Heart right ventricle (tissue), 16 donors: ENCODE measurements around the gene SLC6A7. TPM values are rescaled to one million over a fixed set of nuclear protein-coding genes. Genes with fewer than 3 reads are reported as not detected.
"Not testable (repeated sequence)": the region's sequence is repeated elsewhere in the genome, so short reads cannot be mapped to it uniquely, and the experiment has no call there.

Experiments used
- ATAC-seq, 8 donors: fragments of 200-7000 bp; cut with Tn5 transposase; one replicate each; pipeline ENCODE4 v1.9.1; 2020; ENCODE audit warnings: mild to moderate bottlenecking in 8 of 8, moderate library complexity in 8 of 8, moderate number of reproducible peaks in 1 of 8
- DNase-seq, 2 donors: peaks; one replicate each; pipeline ENCODE4 v3.0.0-alpha.2; 2020
- H3K27ac ChIP-seq, 10 donors: fragments of 200-600 bp; sonication (generic) in 2 of 10; one replicate each; pipeline versions ENCODE4 v1.5.0 to v1.8.0; 2020 to 2022; ENCODE audit warnings: mild to moderate bottlenecking in 3 of 10
- H3K27me3 ChIP-seq, 7 donors: fragments of 200-600 bp; one replicate each; pipeline ENCODE4 v1.8.0; 2021 to 2022; ENCODE audit warnings: mild to moderate bottlenecking in 2 of 7
- H3K36me3 ChIP-seq, 9 donors: fragments of 200-600 bp; sonication (generic) in 1 of 9; one replicate each; pipeline versions ENCODE4 v1.5.0 to v1.8.0; 2020 to 2022; ENCODE audit warnings: mild to moderate bottlenecking in 2 of 9
- H3K4me1 ChIP-seq, 9 donors: fragments of 200-600 bp; sonication (generic) in 1 of 9; one replicate each; pipeline versions ENCODE4 v1.5.0 to v1.8.0; 2020 to 2022; ENCODE audit warnings: mild to moderate bottlenecking in 4 of 9
- H3K4me3 ChIP-seq, 10 donors: fragments of 200-600 bp; sonication (generic) in 2 of 10; one replicate each; pipeline versions ENCODE4 v1.5.0 to v1.8.0; 2020 to 2022; ENCODE audit warnings: mild to moderate bottlenecking in 7 of 10, moderate library complexity in 2 of 10
- H3K9me3 ChIP-seq, 11 donors: fragments of 200-600 bp in 10 of 11; sonication (generic) in 2 of 11; one replicate each; pipeline versions ENCODE4 v1.5.0 to v1.8.0; 2013 to 2022; ENCODE audit warnings: mild to moderate bottlenecking in 2 of 11, control low read depth in 1 of 11, moderate library complexity in 1 of 11
- WGBS, 2 donors: extraction: QIAGEN DNeasy Blood & Tissue Kit; methylation state at CpG; one replicate each; pipeline ENCODE4 v1.1.7; 2013; ENCODE audit warnings: inconsistent platforms in 1 of 2; 5-methylcytosine and 5-hydroxymethylcytosine counted together
- intact Hi-C, 10 donors: fragments of 100-400 bp; cut with DNase I; formaldehyde crosslinking; loops; one replicate each; pipeline versions ENCODE4 v1.11.1 to v1.14.2; 2022
- polyA plus RNA-seq, 2 donors: library from polyadenylated mRNA; stranded (reverse); fragments of 200-250 nt; gene quantifications; one replicate each; pipeline ENCODE4 v1.2.3, GENCODE V29; 2013
- total RNA-seq, 10 donors: library from RNA; stranded (reverse); fragmentation: NEBNext Ultra II Directional in 3 of 10; extraction: Animal tissue kit (Norgen Biotek cat#: 25700) in 3 of 10; gene quantifications; one replicate each; pipeline versions ENCODE4 v1.2.1 to v1.2.4, GENCODE V29; 2021 to 2023
- TF ChIP-seq, protein P1 (sequence below), 9 donors: fragments of 200-600 bp; sonication (generic) in 2 of 9; IDR thresholded peaks; one replicate each; pipeline versions ENCODE4 v1.5.0 to v1.8.0; 2021 to 2022; ENCODE audit warnings: antibody characterized with exemption in 9 of 9, mild to moderate bottlenecking in 5 of 9, moderate library complexity in 1 of 9
- donor health status: Arrhythmogenic right ventricular cardiomyopathy.
- donor health status: ischemic (EF 13 %, LVEDD 7.1; RV severe dilation, severe dysfunction).
- donor health status: healthy with polysubstance abuse.
- donor health status: DM: no; HTN: yes; CAD: no.
- donor health status: DM: no; HTN: no; CAD: no.
- donor health status: ischemic (EF 25% LVEDD 6.9; RV normal size, moderate dysfunction).
- donor health status: ischemic (EF 25% LVEDD 5.7; RV mildly dilated, moderate dysfunction).
- donor health status: healthy.
- donor health status: DM: yes; HTN: yes; CAD: no.
- donor health status: Ischemic cardiomyopathy.
- donor health status: ischemic (EF 35%, LVEDD 5.7; RV mildly dilated, moderate dysfunction).
- donor health status: nonischemic (EF 11% LVEDD 7.7; RV severe dilation, severe dysfunction).
- donor health status: DM: yes; HTN: yes; CAD: no.
- donor health status: PGD.
- donor health status: ischemic (EF 29% LVEDD 5.4; RV normal size, mild dysfunction).
- donor health status: nonischemic (EF 23%, LVEDD 6.1; RV moderate dilation, normal function).

The SLC6A7 gene
- total and polyA plus RNA-seq, 12 donors, result not detected

GRCh38 chr5:150246835-150247234 lies 57.0 kb downstream of the SLC6A7 start:
- Histone ChIP-seq H3K36me3 (no peaks in the 10 kb centered on the region), H3K27me3 (no peaks in the 10 kb centered on the region), H3K9me3 (no peaks in the 10 kb centered on the region), H3K4me1 (peaks cover 0 to 38% (median 8%) of the 10 kb centered on the region in 9 donors), H3K4me3 (no peak overlapping the region), H3K27ac (no peak overlapping the region)
- TF ChIP-seq, protein P1, sequence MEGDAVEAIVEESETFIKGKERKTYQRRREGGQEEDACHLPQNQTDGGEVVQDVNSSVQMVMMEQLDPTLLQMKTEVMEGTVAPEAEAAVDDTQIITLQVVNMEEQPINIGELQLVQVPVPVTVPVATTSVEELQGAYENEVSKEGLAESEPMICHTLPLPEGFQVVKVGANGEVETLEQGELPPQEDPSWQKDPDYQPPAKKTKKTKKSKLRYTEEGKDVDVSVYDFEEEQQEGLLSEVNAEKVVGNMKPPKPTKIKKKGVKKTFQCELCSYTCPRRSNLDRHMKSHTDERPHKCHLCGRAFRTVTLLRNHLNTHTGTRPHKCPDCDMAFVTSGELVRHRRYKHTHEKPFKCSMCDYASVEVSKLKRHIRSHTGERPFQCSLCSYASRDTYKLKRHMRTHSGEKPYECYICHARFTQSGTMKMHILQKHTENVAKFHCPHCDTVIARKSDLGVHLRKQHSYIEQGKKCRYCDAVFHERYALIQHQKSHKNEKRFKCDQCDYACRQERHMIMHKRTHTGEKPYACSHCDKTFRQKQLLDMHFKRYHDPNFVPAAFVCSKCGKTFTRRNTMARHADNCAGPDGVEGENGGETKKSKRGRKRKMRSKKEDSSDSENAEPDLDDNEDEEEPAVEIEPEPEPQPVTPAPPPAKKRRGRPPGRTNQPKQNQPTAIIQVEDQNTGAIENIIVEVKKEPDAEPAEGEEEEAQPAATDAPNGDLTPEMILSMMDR (IDR thresholded peaks at IDR 0.05), result peak in 1 of 9 donors; percentile 5
- intact Hi-C loops, result no loop called here
- 44 to 63% methylated on average over 5 of the region's 5 CpGs for WGBS, 2 donors
- ATAC-seq (no peak), DNase-seq (no peak)

GRCh38 chr5:150247726-150248125 lies 57.9 kb downstream of the SLC6A7 start:
- H3K9me3 ChIP-seq, result no peaks in the 10 kb centered on the region
- 94 to 96% methylated on average over 9 of the region's 9 CpGs for WGBS, 2 donors
- ATAC-seq, result no peak
- H3K27me3 ChIP-seq, result no peaks in the 10 kb centered on the region
- peaks cover 0 to 38% (median 8%) of the 10 kb centered on the region in 9 donors for H3K4me1 ChIP-seq
- no peak for DNase-seq
- intact Hi-C loops, result no loop called here
- H3K27ac ChIP-seq, result no peak overlapping the region
- TF ChIP-seq, protein P1 (IDR thresholded peaks at IDR 0.05), result no peak
- H3K4me3 ChIP-seq, result no peak overlapping the region
- no peaks in the 10 kb centered on the region for H3K36me3 ChIP-seq

GRCh38 chr5:150248493-150248892 lies 58.6 kb downstream of the SLC6A7 start:
- intact Hi-C loops, H3K27me3 ChIP-seq: not testable (repeated sequence)
- WGBS, 2 donors, result 88 to 93% methylated on average over 6 of the region's 6 CpGs

DNA sequence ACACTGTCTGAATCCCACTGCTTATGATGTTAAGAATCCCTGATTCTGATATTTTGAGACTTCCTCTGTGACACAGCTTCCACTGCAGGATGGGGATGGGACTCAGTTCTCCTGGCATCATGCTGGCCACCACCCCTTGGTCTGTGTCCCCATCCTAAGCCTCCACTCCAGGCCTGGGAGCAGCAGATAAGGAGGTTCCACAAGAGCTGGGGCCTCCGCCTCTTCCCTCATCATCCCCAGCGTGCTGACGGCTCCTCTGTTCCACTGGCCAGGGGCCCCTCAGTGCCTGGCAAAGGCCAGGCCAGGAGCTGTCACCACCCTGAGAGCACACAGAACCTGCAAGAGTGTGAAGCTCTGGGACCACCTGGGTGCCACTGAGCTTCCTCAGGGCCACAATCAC lies 59.1 kb downstream of the SLC6A7 start:
- Histone ChIP-seq H3K9me3 (no peaks in the 10 kb centered on the region), H3K4me3 (no peak overlapping the region), H3K27me3 (no peaks in the 10 kb centered on the region), H3K36me3 (no peaks in the 10 kb centered on the region), H3K27ac (no peak overlapping the region), H3K4me1 (peaks cover 0 to 33% (median 8%) of the 10 kb centered on the region in 9 donors)
- intact Hi-C loops, result no loop called here
- 81 to 90% methylated on average over 3 of the region's 3 CpGs for WGBS, 2 donors
- TF ChIP-seq, protein P1 (IDR thresholded peaks at IDR 0.05), result no peak
- ATAC-seq (no peak), DNase-seq (no peak)

More at GRCh38 chr5:150248493-150248892, 58.6 kb downstream of the SLC6A7 start:
- not testable (repeated sequence) for H3K36me3 ChIP-seq, DNase-seq, H3K27ac ChIP-seq, H3K4me3 ChIP-seq, ATAC-seq, H3K9me3 ChIP-seq
- peaks cover 0 to 37% (median 8%) of the 10 kb centered on the region in 9 donors for H3K4me1 ChIP-seq

- Histone ChIP-seq H3K9me3 (no peaks in the 10 kb centered on the region), H3K4me1 (peaks cover 0 to 25% (median 10%) of the 10 kb centered on the region in 9 donors), H3K27me3 (no peaks in the 10 kb centered on the region), H3K4me3 (no peak overlapping the region), H3K27ac (no peak overlapping the region), H3K36me3 (no peaks in the 10 kb centered on the region)
- TF ChIP-seq, protein P1 (IDR thresholded peaks at IDR 0.05), result no peak
- intact Hi-C loops, result no loop called here
- 90 to 91% methylated on average over 5 of the region's 5 CpGs for WGBS, 2 donors
- ATAC-seq (no peak), DNase-seq (no peak)
Observed at GRCh38 chr5:150249744-150250143, 59.9 kb downstream of the SLC6A7 start.
